ENCODE measurements around the gene PCSK6.

PCSK6 gene

GRCh38 chr15:101325263-101326025, 164.1 kb downstream of the PCSK6 start:
- no peak for DNase-seq (ENCODE audit: low spot score)

GRCh38 chr15:101324524-101325177, 164.9 kb downstream of the PCSK6 start:
- no peak for DNase-seq (ENCODE audit: low spot score)

DNA sequence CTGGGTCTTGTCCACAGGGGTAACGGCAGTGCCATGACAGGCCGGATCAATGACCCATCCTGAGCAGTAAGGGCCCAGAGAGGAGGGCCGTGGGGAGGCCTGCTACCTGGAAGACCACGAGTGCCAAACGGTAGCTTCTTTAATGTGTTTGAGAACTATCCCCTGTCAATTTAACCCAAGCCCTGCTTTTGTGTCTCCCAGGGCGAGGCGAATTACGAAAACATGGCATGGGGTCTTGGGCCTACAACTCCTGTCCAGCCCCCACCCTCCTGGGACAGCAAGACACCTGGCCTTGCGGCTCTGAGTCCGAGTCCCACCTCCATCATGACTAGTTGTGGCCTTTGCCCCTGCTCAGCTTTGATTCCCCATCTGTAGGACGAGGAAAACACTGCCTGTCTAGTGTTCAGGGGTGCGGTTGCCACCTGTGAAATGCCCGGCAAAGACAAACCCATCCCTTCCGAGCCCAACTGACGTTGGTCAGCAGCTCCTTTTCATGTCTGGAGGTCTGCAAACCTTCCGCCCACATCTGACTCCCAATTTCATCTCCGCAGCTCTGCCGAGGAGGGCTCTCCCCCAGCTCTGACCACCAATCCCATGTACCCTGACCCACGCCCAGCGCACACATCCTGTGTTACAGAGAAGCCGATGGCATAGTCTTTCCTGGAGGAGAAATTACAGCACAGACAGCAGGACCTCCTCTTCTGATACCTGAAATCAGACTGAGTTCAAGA, 165.5 kb downstream of the PCSK6 start:
- no peak for DNase-seq (ENCODE audit: low spot score)

DNA sequence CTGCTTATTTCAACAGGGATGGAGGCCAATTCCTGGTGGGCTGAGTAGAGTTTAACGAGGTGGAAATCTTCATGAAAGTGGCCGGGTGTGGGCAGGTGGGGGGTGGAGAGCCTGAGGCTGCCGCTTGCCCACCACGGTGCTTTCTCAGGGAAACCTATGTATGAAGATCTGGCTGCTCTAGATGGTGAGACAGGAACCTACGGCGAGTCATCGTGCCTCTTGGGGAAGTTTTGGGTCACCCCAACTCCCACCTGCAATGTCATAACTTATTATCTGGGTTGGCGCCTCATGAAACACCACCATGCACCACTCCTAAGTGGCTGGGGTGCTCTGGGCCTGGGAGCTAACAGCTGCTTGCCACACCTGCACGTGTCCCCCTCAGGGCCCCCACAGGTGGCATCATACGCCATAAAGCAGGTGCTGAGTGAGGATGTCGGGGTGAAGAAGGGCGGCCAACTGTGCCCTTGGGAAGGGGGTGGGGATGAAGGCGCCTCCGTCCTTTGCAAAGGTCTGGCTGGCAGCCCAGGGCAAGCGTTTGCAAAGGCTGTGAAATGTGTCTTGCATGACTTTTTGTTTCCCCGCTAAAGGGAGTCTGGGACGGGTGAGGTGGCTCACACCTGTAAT, 166.5 kb downstream of the PCSK6 start:
- DNase-seq (ENCODE audit: low spot score), result no peak

DNA sequence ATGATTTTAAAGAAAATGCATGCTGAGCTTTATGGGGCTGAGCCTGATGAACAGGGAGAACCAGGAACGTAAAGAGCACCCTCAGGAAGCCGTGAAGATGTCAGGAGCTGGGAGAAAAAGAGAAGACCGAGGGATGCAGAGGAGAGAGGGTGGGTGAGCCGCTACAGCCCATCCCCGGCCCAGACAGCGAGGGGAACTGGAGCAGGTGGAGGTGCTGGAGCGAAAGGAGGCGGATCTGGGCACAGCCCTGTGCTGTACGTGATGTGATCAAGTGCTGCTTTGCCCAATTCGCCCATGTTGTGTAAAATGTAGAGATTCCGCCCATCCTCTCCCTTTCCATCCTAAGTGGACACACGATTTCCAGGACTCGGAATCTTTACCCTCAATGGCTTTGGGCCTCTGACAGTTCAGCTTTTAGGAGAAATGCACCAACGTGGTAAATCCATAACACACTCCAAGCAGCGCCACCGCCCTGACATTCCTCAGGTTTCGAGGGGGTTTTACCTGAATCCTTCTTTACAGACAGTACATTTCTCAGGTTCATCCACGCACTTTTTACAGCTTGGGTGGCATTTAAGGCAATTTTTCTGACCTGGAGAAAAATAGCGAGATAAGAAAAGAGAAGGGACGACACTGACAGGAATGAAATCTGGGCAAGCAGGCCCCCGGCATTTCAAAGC, 167.4 kb downstream of the PCSK6 start:
- DNase-seq (ENCODE audit: low spot score), result no peak

GRCh38 chr15:101320501-101321052, 168.9 kb downstream of the PCSK6 start:
- peak; percentile 71 for DNase-seq (ENCODE audit: low spot score)

DNA sequence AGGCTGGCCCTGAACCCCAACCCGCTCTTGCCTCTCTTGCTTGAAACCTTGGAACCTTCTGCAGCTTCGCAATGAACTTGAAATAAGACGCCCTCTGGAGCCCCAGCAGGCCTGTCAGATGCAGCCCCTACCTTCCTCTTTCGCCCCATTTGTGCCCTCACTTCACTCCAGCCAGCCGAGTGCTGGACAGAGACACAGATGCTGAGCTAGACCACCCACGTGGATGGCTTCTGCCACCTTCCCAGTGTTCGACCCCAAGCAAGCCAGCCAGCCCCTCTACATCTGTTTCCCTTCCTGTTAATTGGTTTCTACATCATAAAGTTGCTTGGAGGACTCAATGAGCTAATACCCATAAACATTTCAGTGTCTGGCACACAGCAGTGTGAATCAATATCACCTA, 170.7 kb downstream of the PCSK6 start:
- no peak for DNase-seq (ENCODE audit: low spot score)

DNA sequence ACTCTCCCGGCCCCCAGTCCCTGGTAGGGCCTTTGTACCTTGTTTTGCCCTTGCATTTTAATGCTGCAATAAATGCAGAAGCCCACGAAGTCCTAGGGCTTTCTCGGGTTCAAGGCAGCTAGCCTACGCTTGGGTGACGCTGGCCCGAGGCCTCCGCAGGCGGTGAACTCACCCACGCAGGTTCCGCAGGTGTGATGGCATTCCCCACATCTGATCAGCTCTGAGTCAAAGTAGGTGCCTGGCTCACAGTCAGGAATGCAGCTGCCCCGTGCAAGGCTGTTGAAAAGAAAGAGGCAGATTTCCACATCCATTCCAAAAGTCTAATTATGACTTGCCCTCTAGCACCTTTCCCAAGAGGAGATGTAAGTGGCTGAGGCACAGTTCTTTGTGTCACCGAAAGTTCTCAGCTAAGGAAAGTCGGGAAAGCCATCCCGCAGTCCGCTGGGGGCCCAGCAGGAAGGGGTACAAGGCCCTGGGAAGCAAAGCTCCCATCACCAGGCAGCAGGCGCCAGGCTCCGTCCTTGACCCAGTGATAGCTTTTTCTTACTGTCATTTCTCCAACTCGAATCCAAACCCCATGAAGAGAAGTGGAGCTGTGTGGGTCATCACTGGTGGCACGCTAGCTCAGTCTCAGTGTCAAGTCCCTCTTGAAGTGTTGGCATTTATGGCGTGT, 171.2 kb downstream of the PCSK6 start:
- no peak for DNase-seq (ENCODE audit: low spot score)

GRCh38 chr15:101317336-101317872, 172.1 kb downstream of the PCSK6 start:
- no peak for DNase-seq (ENCODE audit: low spot score)

DNA sequence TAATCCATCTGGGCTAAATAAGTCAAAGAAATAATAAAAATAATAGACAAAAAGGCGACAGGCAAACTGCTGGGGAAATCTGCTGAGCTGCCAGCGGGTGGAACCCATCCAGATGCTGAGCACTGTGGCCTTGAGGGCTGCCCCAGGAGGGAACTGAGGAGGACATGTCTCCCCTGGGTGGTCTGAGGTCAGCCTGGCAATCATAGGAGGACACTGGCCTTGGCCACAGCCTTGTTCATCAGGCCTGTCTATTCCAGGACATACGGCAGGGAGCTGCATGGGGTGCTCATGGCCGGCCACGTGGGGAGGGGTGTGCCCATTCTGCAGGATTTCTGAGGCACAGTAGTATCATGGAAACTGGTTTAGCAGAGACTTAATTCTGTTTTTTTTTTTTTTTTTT, 173.0 kb downstream of the PCSK6 start:
- no peak for DNase-seq (ENCODE audit: low spot score)

DNA sequence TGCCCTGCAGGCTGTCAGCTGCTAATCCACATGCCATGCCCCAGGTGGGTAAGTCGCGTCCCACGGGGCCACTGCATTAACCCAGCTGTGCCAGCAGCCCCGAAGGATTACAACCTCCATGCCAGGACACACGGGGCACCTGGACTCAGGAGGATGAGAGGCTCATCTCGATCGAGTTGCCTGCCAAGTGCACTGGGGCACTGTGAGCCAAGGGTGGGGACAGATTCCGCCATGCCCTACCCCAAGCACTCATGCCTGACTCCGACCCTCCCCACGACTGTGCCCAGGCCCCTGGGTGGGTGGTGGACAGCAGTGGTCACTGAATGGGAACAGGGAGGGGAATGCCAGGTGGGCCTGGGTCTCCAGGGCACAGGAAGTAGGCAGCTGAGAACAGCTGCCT, 173.8 kb downstream of the PCSK6 start:
- no peak for DNase-seq (ENCODE audit: low spot score)

DNA sequence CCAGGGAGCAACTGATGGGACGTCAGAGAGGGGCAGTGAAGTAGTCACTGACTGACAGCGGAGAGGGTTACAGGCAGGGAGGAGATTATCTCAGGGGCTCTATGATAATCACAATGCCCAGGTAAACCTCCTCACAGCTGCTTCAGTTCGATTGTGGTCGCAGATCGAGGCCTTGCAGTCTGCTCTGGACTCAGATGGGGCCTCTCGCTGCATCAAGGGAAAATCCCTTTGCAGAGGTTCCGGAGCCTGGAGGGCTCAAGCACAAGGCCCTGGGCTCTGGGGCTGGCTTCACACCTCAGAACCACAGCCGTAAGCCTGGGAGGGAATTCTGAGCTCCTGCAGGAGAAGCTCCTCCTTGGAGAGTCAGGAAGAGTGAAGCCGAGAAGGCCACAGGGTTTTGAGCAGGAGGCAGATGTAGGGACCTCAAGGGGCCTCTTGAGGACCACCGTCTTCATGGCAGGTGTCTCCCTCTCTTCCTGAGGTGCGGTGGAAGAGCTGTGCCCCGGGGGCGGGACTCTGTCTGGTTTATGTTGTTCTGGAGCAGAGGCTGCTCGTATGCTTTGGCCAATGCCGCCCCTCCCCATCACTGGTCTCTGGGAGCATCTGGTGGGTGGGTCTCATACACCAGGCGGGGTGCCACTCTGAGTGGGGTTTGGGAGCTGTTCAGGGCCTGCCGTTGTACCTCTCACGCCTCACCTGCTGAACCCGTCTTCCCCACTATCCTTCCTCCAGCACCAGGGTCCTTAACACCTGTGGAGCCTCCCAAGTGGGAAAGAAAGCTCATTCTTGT, 175.0 kb downstream of the PCSK6 start:
- DNase-seq (ENCODE audit: low spot score), result no peak

GRCh38 chr15:101313041-101313761, 176.3 kb downstream of the PCSK6 start:
- DNase-seq (ENCODE audit: low spot score), result no peak

DNA sequence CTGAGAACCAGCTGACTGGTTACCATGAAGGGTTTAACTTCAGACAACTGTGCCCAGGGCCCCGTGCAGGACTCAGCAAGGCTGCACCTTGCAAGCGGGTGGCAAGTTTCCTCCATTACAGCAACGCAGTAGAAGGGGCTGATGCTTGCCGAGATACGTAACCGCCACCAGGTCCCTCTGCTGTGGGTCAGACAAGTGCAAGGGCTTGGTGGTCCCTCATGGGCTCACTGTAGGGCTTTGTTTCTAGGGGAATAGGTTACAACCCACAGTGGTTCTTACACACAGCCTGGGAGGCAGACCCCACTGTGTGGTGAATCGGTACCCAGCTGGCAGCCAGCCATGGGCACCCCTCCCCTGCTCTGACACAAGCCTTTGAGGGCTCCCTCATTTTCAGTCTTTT, 179.0 kb downstream of the PCSK6 start:
- DNase-seq (ENCODE audit: low spot score), result no peak

- no peak for DNase-seq (ENCODE audit: low spot score)
These were observed 179.4 kb downstream of the PCSK6 start for GRCh38 chr15:101310161-101310480.

GRCh38 chr15:101309436-101310160, 179.9 kb downstream of the PCSK6 start:
- no peak for DNase-seq (ENCODE audit: low spot score)

- DNase-seq (ENCODE audit: low spot score), result no peak
These were observed 180.7 kb downstream of the PCSK6 start for GRCh38 chr15:101308604-101309435.

All from AG08395 (cell line).